Esophagus muscularis mucosa (tissue), 3 donors: ENCODE measurements around the gene NMRK1.

ENCODE experiments used
- CTCF ChIP-seq, 3 experiments: fragments of 200-600 bp in 2 of 3; fragments of 450-650 bp in 1 of 3; sonication (generic) in 2 of 3; IDR thresholded peaks; one replicate each; pipeline ENCODE4 v1.5.1; 2017 to 2019; ENCODE audit warnings: antibody characterized with exemption in 3 of 3, mild to moderate bottlenecking in 2 of 3, moderate library complexity in 1 of 3
- POLR2A ChIP-seq: fragments of 450-650 bp; IDR thresholded peaks from one replicate; pipeline ENCODE4 v1.6.1; 2017; ENCODE audit warnings: antibody characterized with exemption, moderate library complexity, mild to moderate bottlenecking, low read depth

- TF ChIP-seq CTCF (IDR thresholded peaks at IDR 0.05) (no peak), POLR2A (no peak)
Observed at GRCh38 chr9:75131700-75132099, 43.7 kb upstream of the NMRK1 start.
